A673 (cell line): ENCODE results near the gene CDC42EP2. TPM values are rescaled to one million over a fixed set of nuclear protein-coding genes. Genes with fewer than 3 reads are reported as not detected.

Experiments
- BruUV-seq: library from RNA; stranded (reverse); fragments of 400-500 nt; replicated peaks from 2 replicates; lab custom pipeline; 2021; lab: Mats Ljungman, UMichigan
- CTCF ChIA-PET: fragments of 300-600 bp; sonication (Branson Sonifier 250); formaldehyde crosslinking; loops from one replicate; lab custom pipeline; 2022; ENCODE audit warnings: antibody characterized with exemption; lab: Charles Lee
- POLR2A ChIA-PET: fragments of 300-600 bp; sonication (Branson Sonifier 250); formaldehyde crosslinking; loops from one replicate; lab custom pipeline; 2022; ENCODE audit warnings: antibody characterized with exemption; ENCODE audit not compliant: low non-redundant PET; lab: Charles Lee
- DNase-seq: peaks from one replicate; pipeline ENCODE4 v3.0.0-alpha.2; 2015; ENCODE audit warnings: low spot score
- H3K27ac ChIP-seq: fragments of 200-600 bp; sonication (generic); 2 replicates; pipeline ENCODE4 v1.5.1; 2016; ENCODE audit warnings: mixed run types, low read depth, mild to moderate bottlenecking, mixed read lengths, antibody characterized with exemption, low read length; ENCODE audit not compliant: poor library complexity, severe bottlenecking
- H3K27me3 ChIP-seq: fragments of 200-600 bp; sonication (generic); replicated peaks from 2 replicates; pipeline ENCODE4 v1.6.1; 2017; ENCODE audit warnings: mixed run types, low read depth, mild to moderate bottlenecking, mixed read lengths, antibody characterized with exemption, low read length; ENCODE audit not compliant: insufficient read depth, poor library complexity
- H3K36me3 ChIP-seq: fragments of 200-600 bp; sonication (generic); 2 replicates; pipeline ENCODE4 v1.6.1; 2016; ENCODE audit warnings: mixed run types, mild to moderate bottlenecking, mixed read lengths, antibody characterized with exemption, low read length; ENCODE audit not compliant: insufficient read depth, poor library complexity, severe bottlenecking
- H3K4me1 ChIP-seq: fragments of 200-600 bp; sonication (generic); 2 replicates; pipeline ENCODE4 v1.6.1; 2017; ENCODE audit warnings: mixed run types, mild to moderate bottlenecking, mixed read lengths, antibody characterized with exemption, low read length; ENCODE audit not compliant: insufficient read depth, poor library complexity, severe bottlenecking
- H3K4me3 ChIP-seq: fragments of 200-600 bp; sonication (generic); 2 replicates; pipeline ENCODE4 v1.5.1; 2016; ENCODE audit warnings: low read depth, mixed run types, mild to moderate bottlenecking, mixed read lengths, low read length; ENCODE audit not compliant: poor library complexity, severe bottlenecking
- H3K9me3 ChIP-seq: fragments of 200-600 bp; sonication (generic); 2 replicates; pipeline ENCODE4 v1.6.1; 2016; ENCODE audit warnings: mixed run types, low read depth, mild to moderate bottlenecking, mixed read lengths, antibody characterized with exemption, low read length; ENCODE audit not compliant: poor library complexity, severe bottlenecking
- EZH2 ChIP-seq: fragments of 200-600 bp; sonication (generic); IDR thresholded peaks from 2 replicates; pipeline ENCODE4 v1.6.1; 2017; ENCODE audit warnings: borderline replicate concordance, low read depth, mild to moderate bottlenecking, mixed read lengths, antibody characterized with exemption, low read length; ENCODE audit not compliant: poor library complexity, severe bottlenecking
- intact Hi-C: fragments of 100-400 bp; cut with micrococcal nuclease; formaldehyde crosslinking; loops from one replicate; pipeline ENCODE4 v1.10.0; 2022; ENCODE audit not compliant: unreplicated experiment
- total RNA-seq: library from RNA; stranded (reverse); gene quantifications from 2 replicates; pipeline ENCODE4 v1.2.3, GENCODE V29; 2021
- TF ChIP-seq, protein P1 (sequence below): fragments of 300-800, 200-600 bp; sonication (generic); conservative IDR thresholded peaks from 2 replicates; pipeline ENCODE4 v1.5.1; 2017; ENCODE audit warnings: low read depth, mild to moderate bottlenecking, antibody characterized with exemption, low read length, moderate library complexity, mixed read lengths

The CDC42EP2 gene
- total RNA-seq, 1 experiment from 2014 or later, result 4.8 TPM

DNA sequence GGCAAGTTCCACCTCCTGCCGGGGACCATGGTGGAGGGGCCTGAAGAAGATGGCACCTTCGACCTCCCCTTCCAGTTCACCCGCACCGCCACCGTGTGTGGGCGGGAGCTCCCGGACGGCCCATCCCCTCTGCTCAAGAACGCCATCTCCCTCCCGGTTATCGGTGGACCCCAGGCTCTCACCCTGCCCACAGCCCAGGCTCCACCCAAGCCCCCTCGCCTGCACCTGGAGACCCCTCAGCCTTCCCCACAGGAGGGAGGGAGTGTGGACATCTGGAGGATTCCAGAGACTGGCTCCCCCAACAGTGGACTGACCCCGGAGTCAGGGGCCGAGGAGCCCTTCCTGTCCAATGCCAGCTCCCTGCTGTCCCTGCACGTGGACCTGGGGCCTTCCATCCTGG, 6.4 kb downstream of the CDC42EP2 start:
- Histone ChIP-seq H3K4me1 (peaks cover 5% of the 10 kb centered on the region), H3K9me3 (no peaks in the 10 kb centered on the region), H3K36me3 (no peaks in the 10 kb centered on the region), H3K4me3 (no peak overlapping the region), H3K27ac (no peak overlapping the region), H3K27me3 (no peaks in the 10 kb centered on the region)
- POLR2A ChIA-PET, result no interaction called here
- intact Hi-C loops, result no loop called here
- BruUV-seq, result no TSS peak
- CTCF ChIA-PET, result no interaction called here
- DNase-seq, result no peak
- no peak for TF ChIP-seq EZH2
- TF ChIP-seq, protein P1, sequence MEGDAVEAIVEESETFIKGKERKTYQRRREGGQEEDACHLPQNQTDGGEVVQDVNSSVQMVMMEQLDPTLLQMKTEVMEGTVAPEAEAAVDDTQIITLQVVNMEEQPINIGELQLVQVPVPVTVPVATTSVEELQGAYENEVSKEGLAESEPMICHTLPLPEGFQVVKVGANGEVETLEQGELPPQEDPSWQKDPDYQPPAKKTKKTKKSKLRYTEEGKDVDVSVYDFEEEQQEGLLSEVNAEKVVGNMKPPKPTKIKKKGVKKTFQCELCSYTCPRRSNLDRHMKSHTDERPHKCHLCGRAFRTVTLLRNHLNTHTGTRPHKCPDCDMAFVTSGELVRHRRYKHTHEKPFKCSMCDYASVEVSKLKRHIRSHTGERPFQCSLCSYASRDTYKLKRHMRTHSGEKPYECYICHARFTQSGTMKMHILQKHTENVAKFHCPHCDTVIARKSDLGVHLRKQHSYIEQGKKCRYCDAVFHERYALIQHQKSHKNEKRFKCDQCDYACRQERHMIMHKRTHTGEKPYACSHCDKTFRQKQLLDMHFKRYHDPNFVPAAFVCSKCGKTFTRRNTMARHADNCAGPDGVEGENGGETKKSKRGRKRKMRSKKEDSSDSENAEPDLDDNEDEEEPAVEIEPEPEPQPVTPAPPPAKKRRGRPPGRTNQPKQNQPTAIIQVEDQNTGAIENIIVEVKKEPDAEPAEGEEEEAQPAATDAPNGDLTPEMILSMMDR, result no peak

DNA sequence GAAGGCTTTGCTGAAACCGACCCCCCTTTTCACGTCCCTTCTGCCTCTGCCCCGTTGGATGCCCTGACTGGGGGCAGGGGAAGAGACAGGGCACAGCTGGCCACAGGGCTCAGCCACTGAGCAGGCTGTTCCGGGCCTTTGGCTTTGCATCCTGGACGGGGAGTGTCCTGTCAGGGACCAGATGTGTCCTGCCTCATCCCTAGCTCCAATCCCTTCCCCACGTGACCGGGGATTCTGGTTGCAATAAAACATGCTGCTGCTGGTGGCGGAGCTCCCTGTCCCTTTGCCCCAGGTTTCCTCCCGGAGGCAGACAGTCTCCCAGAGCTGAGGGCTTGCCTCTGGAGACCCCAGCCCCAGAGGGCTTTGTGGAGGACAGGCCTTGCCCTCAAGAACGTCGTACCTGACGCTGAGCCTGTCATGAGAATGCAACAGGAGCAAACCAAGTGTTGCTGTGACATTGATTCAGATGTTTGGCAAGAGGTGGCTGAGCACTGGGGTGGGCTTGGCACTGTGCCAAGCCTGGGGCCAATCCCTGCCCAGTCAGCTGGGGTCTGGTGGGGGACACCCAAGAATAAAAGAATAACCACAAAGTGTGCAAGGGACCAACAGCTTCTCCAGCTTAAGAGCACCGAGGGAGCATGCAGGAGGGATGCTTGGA, 7.3 kb downstream of the CDC42EP2 start:
- DNase-seq, result no peak

GRCh38 chr11:65323813-65324212, 9.1 kb downstream of the CDC42EP2 start:
- DNase-seq, result no peak
- ChIA-PET POLR2A (no interaction called here), CTCF (no interaction called here)
- no peak for TF ChIP-seq EZH2
- TF ChIP-seq, protein P1, result no peak
- Histone ChIP-seq H3K9me3 (no peaks in the 10 kb centered on the region), H3K36me3 (no peaks in the 10 kb centered on the region), H3K27me3 (no peaks in the 10 kb centered on the region), H3K4me3 (no peak overlapping the region), H3K4me1 (no peaks in the 10 kb centered on the region), H3K27ac (no peak overlapping the region)
- intact Hi-C loops, result no loop called here
- no TSS peak for BruUV-seq

More for the DNA sequence above, 7.3 kb downstream of the CDC42EP2 start:
- Histone ChIP-seq H3K9me3 (no peaks in the 10 kb centered on the region), H3K4me3 (no peak overlapping the region), H3K4me1 (no peaks in the 10 kb centered on the region), H3K36me3 (no peaks in the 10 kb centered on the region), H3K27me3 (no peaks in the 10 kb centered on the region), H3K27ac (no peak overlapping the region)
- TF ChIP-seq EZH2, result no peak
- TF ChIP-seq, protein P1, result no peak
- intact Hi-C loops, result no loop called here
- POLR2A ChIA-PET, result no interaction called here
- no TSS peak for BruUV-seq
- CTCF ChIA-PET, result no interaction called here
